GM21737 (cell line): ENCODE measurements around the gene WBP1L.
"Not testable (repeated sequence)": the region's sequence is repeated elsewhere in the genome, so short reads cannot be mapped to it uniquely, and the experiment has no call there.

Experiments
- ATAC-seq: cut with Tn5 transposase; IDR thresholded peaks from one replicate; pipeline ENCODE4 v1.9.1; 2021; ENCODE audit warnings: mild to moderate bottlenecking, moderate library complexity; ENCODE audit not compliant: unreplicated experiment

WBP1L gene

DNA sequence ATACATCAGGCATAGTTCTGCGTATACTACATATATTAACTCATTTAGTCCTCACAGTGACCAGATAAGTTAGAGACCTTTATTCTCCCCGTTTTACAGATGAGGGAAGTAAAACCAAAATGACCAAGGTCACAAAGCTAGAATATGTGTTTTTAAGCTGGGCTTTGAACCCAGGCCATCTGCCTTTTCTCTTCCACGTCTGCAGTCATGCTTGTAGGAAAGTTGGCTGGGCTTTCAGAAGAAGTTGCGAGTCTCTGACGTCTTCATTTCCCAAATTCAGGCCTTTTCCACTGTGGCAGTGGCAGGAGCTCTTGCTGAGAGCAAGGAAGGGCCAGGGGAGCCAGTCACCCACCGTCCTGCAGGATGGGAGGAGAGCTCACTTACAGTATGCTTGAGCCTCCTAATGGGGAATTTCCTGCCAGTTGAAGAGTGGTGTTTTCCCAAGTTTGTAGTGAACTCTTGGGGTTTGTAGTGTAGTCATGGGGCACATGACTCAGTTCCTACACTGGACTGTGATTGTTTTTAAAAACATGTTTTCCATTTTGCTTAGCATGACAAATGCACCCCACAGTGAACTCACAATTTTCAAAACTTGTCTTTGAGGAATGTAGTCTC lies 59.3 kb downstream of the WBP1L start:
- ATAC-seq: no peak

DNA sequence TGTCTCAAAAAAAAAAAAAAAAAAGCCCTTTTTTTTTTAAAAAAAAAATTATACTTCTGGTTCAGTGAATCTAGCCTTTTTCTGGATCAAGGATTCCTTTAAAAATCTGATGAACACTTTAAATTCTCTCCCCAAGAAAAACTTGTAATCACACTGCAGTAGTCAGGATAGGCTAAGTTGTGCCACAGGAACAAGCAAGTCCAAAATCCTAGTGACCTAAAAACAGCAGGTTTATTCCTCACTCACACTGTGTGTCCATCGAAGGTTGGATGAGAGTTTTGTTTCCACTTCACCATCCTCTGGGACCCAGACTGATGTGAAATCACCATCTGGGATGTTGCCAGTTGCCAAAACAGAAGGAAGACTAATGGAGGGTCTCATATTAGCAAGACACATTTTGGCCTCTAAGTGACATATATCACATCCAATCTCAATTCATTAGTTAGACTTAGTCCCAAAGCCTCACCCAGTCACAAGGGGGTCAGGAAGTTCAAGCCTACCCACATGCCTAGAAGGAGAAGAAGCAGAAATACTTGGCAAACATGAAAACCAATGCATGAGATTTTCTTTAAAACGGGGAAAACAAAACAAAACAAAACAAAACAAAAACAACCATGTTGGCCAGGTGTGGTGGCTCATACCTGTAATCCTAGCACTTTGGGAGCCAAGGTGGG lies 60.8 kb downstream of the WBP1L start:
- no peak for ATAC-seq

DNA sequence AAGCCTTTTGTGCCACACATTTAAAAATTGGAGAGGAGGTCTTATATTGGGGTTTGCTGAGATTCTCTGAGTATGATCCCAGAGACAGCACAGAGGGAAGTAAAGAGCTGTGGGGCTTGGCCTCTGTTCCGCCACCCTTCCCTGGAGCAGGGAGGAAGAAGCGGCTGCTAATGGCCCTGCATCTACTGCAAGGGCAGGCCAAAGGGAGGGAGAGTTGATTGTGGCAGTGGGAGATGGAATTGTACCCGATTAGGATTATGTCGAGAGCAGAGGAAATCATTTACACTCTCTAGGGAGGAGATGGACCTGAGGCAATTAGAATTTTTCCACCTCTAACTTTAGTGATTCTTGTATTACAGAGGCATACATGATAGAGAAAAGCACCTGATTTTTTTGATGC lies 64.6 kb downstream of the WBP1L start:
- ATAC-seq: no peak

DNA sequence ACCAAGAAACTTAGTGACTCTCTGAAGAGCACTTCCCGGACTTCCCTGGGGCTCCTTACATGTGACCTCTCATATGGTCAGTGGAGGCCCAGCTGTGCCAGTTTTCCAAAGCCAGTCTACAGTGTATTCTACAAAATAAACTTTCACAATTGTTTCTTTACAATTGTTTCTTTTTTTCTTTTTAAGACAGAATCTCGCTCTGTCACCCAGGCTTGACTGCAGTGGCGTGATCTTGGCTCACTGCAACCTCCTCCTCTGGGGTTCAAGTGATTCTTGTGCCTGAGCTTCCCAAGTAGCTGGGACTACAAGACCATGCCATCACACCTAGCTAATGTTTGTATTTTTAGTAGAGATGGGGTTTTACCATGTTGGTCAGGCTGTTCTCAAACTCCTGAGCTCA lies 67.6 kb downstream of the WBP1L start:
- ATAC-seq: no peak

DNA sequence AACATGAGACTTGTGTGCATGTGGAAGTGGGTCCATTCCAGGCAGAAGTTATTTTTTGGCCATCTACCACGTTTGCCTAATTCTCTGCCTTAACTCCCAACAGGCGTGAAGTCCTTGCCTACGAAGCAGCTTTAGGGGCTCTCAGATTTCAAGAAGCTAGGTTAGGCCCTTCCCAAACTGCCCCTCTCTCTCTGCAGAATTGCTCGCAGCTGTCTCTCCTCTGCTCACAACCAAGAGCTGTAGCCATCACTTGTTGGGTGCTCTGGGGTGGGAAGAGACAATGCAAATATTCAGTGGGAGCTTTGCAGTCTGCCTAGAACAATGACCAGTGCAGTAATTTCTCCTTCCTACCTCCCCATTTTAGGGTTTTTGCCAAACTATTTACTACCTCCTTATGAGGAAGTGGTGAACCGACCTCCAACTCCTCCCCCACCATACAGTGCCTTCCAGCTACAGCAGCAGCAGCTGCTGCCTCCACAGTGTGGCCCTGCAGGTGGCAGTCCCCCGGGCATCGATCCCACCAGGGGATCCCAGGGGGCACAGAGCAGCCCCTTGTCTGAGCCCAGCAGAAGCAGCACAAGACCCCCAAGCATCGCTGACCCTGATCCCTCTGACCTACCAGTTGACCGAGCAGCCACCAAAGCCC lies 68.6 kb downstream of the WBP1L start:
- ATAC-seq: no peak

DNA sequence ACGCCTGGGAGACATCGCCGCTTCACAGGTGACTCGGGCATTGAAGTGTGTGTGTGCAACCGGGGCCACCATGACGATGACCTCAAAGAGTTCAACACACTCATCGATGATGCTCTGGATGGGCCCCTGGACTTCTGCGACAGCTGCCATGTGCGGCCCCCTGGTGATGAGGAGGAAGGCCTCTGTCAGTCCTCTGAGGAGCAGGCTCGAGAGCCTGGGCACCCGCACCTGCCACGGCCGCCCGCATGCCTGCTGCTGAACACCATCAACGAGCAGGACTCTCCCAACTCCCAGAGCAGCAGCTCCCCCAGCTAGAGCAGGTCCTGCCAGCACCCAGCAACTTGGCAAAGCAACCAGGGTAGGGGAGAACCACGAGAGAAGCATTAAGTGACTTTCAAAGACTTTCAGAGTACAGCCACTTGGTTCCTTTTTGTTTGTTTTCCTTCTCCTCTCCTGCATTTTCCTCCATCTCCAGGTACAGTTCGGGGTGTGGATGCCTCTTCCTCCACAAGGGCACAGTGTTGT lies 69.3 kb downstream of the WBP1L start:
- ATAC-seq: no peak

DNA sequence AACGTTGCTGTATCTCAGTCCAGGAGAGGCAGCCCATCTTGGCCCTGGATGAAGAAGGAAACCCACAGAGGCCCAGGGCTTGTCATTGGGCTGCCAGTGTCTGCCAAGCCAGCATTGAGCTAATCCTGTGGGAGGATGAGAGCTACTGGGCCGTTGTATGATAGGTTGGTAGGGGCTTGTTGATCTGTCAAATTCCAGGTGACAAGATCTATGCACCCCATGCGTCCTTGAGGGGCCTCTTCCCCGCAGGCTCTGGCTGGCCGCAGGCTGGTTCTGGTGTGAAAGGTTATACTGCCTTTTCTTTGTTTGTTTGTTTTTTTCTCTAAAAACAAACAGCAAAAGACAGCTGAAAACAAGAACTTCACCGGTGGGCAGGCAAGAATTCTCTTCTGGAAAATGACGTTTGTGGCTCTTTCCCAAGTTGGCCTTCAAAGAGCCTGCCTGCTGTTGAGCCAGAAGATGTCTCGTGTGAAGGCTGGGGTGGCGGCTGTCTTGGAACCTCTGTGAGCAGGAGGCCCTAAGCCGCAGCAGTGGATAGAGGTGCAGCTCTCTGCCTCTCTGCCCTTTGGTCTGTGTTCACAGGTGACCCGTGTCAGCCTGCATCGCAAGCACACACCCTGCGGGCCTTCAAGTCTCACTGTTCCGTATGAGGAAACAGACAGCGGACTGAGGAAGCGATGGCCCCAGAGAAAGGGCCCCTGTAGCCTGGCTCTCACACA lies 70.1 kb downstream of the WBP1L start:
- ATAC-seq: no peak

DNA sequence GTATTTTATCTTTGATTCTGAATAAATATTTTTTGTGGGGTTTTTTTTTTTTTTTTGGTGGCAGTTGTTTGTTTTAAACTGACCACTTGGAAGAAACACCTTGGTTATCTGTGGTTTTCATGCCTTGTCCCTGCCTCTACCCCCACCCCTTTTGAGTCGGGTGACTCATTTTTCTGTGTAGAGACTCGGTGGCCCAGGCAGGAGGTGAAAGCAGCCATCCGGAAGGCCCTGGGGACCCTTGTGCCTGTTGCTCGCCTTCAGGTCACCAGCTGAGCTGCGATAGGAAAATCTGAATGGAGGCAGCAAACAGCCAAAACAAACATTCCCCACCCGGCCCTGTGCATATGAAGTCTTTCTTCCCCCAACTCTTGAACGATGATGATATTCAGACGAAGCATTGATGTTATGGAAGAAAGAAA lies 70.7 kb downstream of the WBP1L start:
- no peak for ATAC-seq

DNA sequence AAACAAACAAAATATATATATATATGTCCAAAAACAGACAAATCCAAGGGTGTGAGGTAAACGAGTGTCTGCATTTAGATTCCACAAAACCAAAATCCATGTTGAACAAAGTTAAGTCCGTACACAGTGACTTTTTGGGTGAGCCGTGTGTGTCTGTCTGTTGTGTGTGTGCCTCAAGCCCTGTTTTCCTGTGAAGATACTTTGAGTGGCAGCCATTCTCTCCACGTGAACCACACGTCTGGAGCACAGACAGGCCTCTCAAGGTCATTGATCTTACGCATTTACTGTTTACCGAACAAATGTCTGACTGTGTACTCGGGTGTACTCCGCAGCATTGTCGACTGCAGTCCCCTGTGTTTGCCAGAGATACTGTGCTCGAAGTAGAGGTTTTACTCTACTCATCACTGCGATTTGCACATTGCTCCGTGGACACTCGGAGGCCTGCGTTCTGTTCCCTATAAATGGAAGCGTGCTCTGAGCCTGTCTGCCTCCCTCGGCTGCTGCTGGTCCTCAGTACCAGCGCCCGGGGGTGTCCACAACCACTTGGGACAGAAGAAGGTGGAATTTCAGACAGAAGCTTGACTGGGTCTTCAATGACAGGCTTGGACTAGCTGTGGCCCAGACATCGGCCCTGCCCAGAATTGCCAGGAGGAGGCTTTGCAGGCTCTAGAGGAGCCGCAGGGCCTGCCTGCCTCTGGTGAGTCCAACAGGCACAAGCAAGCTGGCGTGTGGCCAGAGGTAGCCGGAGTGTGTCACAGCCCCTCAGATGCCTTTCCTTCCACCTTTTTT lies 71.3 kb downstream of the WBP1L start:
- ATAC-seq: no peak

DNA sequence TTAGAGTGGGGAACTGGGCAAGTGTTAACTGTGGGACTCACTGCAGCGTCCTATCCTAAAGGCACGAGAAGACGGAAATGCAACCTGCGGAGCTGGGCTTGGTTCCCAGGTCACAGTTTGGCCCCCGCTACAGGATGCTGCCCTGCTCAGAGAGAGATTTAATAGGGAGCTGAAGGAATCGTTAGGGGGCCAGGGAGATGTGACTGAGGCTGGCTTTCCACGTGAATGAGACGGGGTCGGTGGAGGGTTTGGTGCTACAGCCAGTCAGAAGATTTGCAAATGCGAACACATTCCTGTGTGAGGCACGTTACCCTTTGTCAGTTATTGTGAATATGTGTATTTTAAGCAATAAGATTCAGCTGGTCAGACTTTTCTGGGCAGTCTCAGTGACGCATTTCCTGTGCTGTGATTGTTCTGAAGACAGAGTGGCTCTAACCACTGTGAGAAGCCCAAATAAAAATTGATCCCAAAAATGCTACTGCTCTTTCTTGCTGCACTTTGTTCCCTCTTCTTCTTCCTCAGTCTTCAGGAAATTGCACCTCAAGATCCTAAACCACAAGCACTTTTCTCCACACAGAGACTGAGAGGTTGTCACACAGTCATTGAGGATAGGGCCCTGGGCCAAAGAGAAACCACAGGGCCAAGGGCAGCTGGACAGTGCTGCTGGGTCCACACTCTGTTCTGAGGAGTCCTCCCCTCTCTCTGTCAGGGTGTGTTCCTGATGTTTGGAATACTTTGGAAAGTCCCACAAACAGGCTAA lies 72.2 kb downstream of the WBP1L start:
- no peak for ATAC-seq

DNA sequence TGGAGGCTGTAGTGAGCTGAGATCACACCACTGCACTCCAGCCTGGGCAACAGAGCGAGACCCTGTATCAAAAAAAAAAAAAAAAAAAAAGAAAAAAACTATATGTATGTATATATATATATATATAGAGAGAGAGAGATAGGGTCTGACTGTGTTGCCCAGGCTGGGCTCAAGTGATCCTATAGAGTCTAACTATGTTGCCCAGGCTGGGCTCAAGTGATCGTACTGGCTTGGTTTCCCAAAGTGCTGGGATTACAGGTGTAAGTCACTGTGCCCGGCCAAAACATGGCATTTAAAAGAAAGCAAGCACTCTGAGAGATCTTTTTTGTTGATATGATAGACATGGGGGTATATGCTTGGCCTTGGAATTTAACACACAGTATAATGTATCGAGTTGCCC lies 73.4 kb downstream of the WBP1L start:
- ATAC-seq: no peak

DNA sequence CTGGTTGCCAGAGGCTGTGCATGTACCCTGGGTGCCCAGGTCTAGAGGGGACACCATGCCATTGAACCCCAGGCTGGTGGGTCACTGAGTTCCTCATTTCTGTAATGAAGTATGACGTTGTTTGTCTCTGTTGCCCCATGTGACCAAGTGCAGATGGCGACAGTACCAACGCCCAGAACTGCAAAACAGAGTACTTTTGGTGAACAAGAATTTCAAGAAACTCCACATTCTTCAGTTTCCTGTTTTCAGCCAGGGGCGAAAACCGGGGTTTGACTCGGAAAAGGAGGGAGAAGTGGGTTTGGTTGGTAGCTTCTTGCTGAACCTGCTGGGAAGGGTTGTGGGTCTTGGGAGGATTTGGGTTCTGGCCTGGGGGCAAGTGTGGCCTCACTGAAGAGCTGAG lies 75.3 kb downstream of the WBP1L start:
- ATAC-seq: no peak

DNA sequence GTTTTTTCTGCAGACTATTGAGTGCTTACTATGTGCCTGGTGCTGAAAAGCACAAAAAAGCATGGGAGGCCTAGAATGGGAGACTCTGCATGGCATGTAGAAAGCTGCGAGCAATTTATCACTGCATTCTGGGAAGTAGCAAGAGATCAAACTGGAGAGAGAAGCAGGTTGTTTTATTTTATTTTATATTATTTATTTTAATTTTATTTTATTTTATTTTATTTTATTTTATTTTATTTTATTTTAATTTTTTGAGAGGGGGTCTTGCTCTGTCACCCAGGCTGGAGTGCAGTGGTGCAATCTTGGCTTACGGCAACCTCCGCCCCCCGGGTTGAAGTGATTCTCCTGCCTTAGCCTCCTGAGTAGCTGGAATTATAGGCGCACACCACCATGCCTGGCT lies 76.3 kb downstream of the WBP1L start:
- not testable (repeated sequence) for ATAC-seq

DNA sequence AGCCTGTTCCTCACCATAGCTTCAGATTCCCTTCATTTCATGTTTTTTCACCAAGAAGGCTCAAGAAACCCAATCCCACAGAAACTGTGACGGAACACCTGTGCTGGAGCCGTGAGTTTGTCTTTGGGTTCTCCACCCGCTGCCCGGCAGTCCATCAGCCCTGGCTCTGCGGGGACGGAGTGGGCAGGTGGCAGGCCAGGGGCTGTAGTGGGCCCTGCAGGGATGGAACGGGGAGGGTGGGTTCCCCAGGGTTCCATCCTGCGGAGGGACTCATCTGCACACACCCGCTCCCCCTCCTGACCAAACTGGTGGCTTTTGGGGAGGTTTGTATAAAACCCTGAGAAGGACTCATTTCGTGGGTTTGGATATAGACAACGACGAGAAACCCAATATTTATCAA lies 78.5 kb downstream of the WBP1L start:
- no peak for ATAC-seq

DNA sequence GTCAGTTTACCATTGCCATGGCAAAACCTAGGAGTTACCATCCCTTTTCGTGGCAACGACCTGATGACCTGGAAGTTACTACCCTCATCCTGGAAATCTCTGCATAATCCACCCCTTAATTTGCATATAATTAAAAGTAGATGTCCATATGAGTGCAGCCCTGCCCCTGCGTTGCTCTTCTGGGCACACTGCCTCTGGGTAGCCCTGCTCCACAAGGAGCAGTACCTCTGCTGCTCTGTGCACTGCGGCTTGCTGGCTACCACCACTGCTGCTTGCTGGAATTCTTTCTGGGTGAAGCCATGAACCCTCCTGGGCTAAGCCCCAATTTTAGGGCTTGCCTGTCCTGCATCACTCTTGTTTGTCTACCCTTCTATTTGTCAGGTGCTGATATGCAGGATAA lies 80.9 kb downstream of the WBP1L start:
- ATAC-seq: no peak

DNA sequence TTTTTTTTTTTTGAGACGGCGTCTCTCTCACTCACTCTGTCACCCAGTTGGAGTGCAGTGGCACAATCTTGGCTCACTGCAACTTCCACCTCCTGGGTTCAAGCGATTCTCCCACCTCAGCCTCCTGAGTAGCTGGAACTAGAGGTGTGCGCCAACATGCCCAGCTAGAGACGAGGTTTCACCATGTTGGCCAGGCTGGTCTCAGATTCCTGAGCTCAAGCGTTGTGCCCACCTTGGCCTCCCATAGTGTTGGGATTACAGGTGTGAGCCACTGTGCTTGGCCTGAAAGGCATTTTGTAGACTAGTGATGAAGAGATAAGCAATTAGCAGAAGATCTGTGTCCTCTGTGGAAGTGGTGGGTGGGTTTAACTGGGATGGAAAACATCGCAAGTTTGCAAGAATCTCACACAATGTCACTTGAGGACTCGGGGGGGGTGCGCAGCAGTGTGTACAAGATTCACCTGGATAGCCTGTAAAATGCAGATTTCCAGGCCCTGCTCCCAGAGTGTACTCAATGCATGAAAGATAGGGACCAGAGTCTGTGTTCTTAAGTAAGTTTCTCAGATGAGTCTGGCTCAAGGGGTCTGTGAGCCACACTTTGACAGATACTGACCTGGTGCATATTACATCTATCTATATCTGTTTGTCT lies 82.5 kb downstream of the WBP1L start:
- ATAC-seq: no peak

DNA sequence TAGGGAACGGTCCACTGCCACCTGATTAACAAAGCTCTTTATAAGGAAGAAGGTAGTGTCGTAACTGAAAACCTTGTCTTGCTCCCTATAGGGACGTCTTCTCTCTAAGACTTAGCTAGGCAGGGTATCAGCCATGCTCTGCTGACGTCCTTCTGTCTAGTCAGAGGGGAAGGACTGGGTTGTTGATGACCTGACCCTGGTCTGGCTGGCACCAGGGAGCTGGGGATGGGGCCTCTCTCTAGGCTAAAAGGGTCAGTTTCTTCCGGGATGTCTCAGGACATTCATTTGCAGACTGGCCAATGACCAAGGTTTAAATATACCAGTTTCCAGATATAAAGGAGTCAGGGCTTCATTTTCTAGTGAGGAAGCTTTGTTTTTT lies 83.8 kb downstream of the WBP1L start:
- ATAC-seq: no peak

DNA sequence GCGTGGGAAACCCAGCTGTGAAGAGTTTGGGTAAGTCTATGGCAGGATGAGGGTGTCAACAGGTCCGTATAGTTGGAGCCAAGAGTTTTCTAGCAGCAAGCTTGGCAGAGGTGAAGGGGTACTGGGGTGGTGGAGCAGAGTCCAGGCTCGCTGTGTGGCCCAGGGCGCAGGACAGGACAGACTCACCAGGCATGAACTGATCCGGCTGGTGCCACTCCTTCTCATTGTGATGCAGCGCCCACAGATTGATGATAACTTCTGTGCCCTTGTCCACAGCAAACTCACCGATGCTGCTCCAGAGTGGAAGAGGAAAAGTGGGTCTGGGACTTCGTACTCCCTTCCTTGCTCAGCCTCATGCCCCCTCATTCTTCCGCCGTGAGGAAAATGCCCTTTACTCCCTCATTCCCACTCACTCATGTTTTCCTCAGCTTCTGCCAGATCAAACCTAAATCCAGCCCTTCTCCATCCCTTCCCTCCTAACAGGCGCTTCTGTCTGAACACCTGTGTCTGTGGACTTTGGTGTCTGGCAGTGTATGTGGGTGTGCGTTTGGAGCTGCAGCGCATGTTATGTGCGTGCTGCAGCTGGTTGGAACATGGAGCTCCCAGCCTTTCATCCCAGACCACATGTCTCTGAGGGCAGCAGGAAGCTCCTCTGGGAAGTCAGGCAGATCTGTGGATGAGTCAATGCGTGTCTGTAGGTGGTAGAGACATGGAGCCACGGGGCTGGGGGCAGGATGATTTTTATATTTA lies 87.7 kb downstream of the WBP1L start:
- no peak for ATAC-seq

DNA sequence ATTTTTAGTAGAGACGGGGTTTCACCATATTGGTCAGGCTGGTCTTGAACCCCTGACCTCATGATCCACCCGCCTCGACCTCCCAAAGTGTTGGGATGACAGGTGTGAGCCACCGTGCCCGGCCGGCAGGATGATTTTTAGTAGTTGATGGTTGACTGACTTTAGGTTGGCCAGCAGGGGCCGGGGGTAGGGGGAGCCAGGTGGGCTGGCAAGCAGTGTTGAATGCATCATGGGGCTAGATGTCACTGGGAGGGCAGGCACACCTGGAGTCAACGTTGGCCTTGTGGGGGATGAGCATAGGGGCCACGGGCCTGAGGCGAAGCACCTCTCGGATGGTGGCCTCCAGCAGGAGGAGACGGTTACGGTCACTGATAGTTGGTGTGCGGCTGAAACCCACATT lies 88.5 kb downstream of the WBP1L start:
- ATAC-seq: no peak
